Activated naive CD4-positive, alpha-beta T cell treated with Interleukin-2 at 50 U/mL for 16 hours (primary cell): ENCODE measurements around the gene CCL17.
"Not testable (repeated sequence)": the region's sequence is repeated elsewhere in the genome, so short reads cannot be mapped to it uniquely, and the experiment has no call there.

Experiments
- DNase-seq: peaks from one replicate; pipeline ENCODE4 v3.0.0-alpha.2; 2020

CCL17 gene

GRCh38 chr16:57379579-57379978, 25.0 kb upstream of the CCL17 start:
- DNase-seq, result no peak

- peak; percentile 3 for DNase-seq
These were observed 23.7 kb upstream of the CCL17 start for GRCh38 chr16:57380671-57381462.

GRCh38 chr16:57381791-57382534, 22.6 kb upstream of the CCL17 start:
- no peak for DNase-seq

GRCh38 chr16:57382535-57383275, 21.9 kb upstream of the CCL17 start:
- no peak for DNase-seq

GRCh38 chr16:57383276-57384247, 21.0 kb upstream of the CCL17 start:
- no peak for DNase-seq

GRCh38 chr16:57384248-57385070, 20.1 kb upstream of the CCL17 start:
- DNase-seq, result no peak

GRCh38 chr16:57385083-57385482, 19.5 kb upstream of the CCL17 start:
- no peak for DNase-seq

GRCh38 chr16:57386381-57386951, 18.1 kb upstream of the CCL17 start:
- no peak for DNase-seq

GRCh38 chr16:57387598-57388354, 16.8 kb upstream of the CCL17 start:
- no peak for DNase-seq

GRCh38 chr16:57388359-57389086, 16.0 kb upstream of the CCL17 start:
- no peak for DNase-seq

- DNase-seq, result no peak
These were observed 15.5 kb upstream of the CCL17 start for GRCh38 chr16:57389087-57389468.

GRCh38 chr16:57390636-57391295, 13.8 kb upstream of the CCL17 start:
- DNase-seq, result no peak

GRCh38 chr16:57391300-57391699, 13.3 kb upstream of the CCL17 start:
- no peak for DNase-seq

- DNase-seq, result no peak
These were observed 12.9 kb upstream of the CCL17 start for GRCh38 chr16:57391708-57392107.

GRCh38 chr16:57392694-57393093, 11.9 kb upstream of the CCL17 start:
- no peak for DNase-seq

GRCh38 chr16:57394444-57394843, 10.1 kb upstream of the CCL17 start:
- no peak for DNase-seq

GRCh38 chr16:57395026-57395425, 9.5 kb upstream of the CCL17 start:
- no peak for DNase-seq

GRCh38 chr16:57396786-57397185, 7.8 kb upstream of the CCL17 start:
- no peak for DNase-seq

GRCh38 chr16:57397493-57397892, 7.1 kb upstream of the CCL17 start:
- not testable (repeated sequence) for DNase-seq
